Measurements from ENCODE around the gene FANCE. TPM values are rescaled to one million over a fixed set of nuclear protein-coding genes. Genes with fewer than 3 reads are reported as not detected.

FANCE gene
- total RNA-seq (2014; rRNA removed; shearing (Covaris generic)): 9.2 and 12.9 TPM in 2 replicates

DNA sequence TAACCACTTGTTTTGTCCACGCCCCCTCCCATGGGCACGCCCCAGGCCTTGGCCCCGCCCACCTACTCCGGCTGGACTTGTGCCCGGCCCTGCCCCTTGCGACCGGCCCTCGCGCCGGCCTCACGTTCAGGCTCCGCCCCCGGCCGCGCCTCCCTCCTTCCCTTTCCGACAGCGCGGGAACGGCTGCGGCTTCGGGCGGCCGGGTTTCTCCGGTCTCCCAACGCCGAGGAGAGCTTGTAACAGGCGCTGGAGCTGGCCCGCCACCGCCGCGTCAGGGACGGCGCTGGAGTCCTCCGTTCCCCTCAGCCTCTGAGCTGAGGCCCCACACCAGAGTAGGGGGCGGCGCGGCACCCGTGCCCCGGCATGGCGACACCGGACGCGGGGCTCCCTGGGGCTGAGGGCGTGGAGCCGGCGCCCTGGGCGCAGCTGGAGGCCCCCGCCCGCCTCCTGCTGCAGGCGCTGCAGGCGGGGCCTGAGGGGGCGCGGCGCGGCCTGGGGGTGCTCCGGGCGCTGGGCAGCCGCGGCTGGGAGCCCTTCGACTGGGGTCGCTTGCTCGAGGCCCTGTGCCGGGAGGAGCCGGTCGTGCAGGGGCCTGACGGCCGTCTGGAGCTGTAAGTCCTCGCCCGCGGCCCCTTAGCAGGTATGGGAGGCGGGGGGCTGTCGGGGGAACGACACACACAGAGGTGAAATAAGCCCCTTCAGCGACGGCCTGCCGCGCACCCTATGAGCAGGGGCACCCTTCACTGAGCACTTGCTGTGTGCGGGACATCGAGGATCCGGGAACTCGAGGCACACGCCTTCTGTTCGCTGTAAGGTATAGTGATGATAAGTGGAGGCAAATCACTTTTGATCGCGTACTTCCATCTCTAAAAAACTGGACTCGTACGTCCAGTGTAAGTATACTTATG lies at the start of gene FANCE:
TSS of gene FANCE (plus strand) at position 156 of the 908 bp plus-strand sequence. CDS start at position 364, 208 bp downstream.
- peak; percentile 91 for DNase-seq (ENCODE audit: low read depth)

DNA sequence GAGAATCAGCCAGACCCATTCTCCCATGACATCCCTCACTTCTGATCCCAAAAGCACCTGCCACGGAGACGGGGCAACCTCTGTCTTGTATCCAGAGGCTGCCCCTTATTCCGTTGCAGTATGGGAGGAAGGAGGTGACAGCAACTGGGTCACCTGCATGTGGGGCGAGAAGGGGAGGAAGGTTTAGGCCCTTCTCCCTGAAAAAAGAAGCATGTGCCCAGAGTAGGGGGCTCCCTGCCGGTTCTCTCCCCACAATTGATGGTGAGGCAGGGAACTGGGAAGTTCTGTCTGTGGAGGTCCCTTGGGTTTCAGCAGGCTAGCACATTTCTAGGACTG lies 49.3 kb upstream of the FANCE start:
- DNase-seq (ENCODE audit: low read depth): no peak

- no peak for DNase-seq (ENCODE audit: low read depth)
These were observed 48.3 kb upstream of the FANCE start for GRCh38 chr6:35403544-35404442.

GRCh38 chr6:35406711-35407485 lies 45.2 kb upstream of the FANCE start:
- no peak for DNase-seq (ENCODE audit: low read depth)

DNA sequence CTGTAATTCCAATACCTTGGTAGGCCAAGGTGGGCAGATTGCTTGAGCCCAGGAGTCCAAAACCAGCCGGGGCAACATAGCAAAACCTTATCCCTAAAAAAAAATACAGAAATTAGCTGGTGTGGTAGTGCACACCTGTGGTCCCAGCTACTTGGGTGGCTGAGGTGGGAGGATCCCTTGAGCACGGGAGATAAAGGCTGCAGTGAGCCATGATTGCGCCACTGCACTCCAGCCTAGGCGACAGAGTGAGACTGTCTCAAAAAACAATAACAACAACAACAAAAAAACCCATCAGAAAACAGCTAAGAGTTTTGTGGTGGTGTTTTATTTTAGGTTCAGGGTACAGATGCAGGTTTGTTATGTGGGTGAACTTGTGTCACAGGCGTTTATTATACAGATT lies 42.9 kb upstream of the FANCE start:
- no peak for DNase-seq (ENCODE audit: low read depth)

- no peak for DNase-seq (ENCODE audit: low read depth)
These were observed 42.0 kb upstream of the FANCE start for GRCh38 chr6:35410131-35410530.

DNA sequence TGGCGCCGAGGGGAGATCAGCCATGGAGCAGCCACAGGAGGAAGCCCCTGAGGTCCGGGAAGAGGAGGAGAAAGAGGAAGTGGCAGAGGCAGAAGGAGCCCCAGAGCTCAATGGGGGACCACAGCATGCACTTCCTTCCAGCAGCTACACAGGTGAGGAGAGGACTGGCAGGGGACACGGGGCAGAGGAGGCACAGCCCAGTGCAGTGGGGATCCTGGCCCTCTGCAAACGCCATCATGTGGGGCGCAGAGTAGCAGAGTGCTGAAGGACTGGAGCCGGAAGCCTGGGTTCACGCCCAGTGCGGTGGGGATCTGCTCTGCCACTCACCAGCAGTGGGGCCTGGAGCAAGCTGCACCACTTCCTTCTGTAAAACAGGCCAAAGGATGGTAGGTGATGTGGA lies 41.1 kb upstream of the FANCE start:
- no peak for DNase-seq (ENCODE audit: low read depth)

DNA sequence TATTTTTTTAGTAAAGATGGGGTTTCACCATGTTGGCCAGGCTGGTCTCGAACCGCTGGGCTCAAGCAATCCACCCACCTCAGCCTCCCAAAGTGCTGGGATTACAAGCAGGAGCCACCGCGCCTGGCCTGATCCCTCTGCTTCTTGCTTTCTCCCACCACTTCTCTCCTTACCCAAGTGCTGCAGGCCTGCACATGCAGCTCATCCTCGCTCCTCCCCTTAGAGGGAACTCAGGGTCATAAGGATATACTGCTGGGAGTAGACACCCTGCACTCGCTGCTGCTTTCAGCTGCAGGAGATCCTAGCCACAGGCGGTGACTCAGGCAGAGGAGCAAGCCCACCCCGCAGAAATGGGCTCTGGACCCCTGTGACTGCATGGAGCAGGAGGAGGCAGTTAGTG lies 40.0 kb upstream of the FANCE start:
- no peak for DNase-seq (ENCODE audit: low read depth)

DNA sequence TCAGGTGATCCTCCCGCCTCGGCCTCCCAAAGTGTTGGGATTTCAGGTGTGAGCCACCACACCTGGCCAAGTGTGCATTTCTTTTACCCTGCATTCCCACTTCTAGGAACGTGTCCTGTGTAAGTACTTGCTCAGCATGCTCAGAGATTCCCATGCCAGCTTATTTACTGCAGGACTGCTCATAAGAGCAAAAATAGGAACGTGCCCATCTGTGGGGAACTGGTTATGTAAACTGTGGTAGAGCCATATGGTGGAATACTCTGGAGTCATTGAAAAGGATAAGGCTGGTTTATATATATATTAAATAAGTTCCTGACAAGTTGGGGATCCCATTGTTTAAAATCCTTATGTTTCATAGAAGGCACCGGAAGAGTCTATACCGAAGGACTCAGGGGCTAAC lies 38.2 kb upstream of the FANCE start:
- no peak for DNase-seq (ENCODE audit: low read depth)

DNA sequence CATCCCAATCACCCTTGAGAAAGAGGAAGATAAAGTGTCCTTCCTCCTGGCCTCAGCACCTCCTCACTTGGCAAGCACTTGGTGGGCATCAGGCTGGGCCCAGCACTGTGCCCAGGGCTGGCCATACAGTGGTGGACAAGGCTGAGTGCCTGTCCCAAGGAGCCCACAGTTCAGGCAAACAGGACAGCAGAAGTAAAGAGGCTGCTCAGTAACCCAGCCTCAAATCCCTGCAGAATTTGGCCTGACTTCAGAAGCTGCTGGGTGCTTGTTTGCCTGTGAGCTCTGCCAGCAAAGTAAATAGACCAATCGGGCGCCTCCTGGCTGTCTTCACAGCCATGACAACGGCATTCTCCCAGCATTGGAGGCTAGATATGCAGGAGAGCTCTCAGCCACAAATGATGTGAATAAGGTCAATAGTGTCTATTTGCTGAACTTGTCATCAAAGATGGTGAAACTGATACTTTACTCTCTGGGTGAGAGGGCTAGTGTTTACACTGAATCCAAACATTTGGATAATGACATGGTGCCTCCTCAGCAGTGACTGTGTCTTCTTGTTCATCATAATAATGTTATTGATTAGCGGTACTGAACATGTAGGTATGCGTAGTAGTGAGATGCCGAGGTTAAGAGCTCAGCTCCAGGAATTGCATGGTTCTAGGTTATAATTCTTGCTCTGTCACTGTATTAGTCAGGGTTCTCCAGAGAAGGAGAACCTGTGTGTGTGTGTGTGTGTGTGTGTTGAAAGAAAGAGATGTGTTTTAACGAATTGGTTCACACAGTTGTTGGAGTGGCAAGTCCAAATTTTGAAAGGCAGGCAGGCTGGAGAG lies 36.9 kb upstream of the FANCE start:
- peak; percentile 72 for DNase-seq (ENCODE audit: low read depth)

DNA sequence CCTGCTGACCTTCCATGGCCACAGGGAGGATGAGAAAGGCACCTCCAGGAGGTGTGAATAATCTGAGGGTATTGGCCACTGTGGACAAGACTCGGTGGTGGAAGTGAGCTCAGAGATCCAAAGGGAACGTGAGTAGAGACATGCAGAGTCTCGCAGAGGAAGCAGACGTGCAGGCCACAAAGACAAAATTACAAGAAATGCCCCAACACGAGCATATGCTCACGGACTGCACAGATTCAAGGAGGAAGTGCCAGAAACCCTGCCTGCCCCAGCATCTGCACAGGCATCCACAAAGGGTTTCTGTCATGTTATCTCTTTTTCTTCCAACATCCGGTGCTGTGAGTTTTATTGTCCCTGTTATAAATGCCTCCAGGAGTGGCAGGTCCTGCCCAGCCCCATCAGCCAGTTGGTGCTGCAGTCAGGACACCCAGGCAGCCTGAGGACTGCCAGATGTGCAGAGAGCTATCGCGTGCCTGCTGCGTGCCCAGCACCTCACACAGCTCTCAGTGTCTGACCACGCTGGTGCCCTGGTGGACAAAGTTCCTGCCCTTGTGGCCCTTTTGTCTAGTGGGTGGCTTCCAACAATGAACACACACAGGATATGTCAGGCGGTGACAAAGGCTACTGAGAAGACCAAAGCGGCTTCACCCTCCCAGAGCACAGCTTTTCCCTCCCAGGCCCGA lies 34.0 kb upstream of the FANCE start:
- no peak for DNase-seq (ENCODE audit: low read depth)

GRCh38 chr6:35419417-35419816 lies 32.7 kb upstream of the FANCE start:
- DNase-seq (ENCODE audit: low read depth): no peak

- no peak for DNase-seq (ENCODE audit: low read depth)
These were observed 32.2 kb upstream of the FANCE start for GRCh38 chr6:35419961-35420360.

DNA sequence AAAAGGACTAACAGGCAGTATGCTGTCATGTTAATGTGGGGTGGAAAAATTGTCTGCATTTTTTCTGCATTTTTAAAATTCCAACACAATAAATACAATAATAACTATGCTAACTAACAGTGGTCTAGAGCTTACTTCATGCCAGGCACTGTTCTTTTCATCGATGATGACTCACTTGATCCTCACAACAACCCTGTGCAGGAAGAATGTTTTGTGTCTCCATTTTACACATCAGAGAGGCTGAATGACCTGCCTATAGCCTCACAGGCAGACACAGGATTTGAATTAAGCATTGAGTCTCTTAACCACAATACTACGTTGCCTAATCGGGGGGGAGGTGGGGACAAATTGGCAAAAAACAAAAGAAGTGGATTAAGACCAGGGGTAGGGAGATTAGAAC lies 26.9 kb upstream of the FANCE start:
- DNase-seq (ENCODE audit: low read depth): peak; percentile 94

- DNase-seq (ENCODE audit: low read depth): no peak
These were observed 26.1 kb upstream of the FANCE start for GRCh38 chr6:35426074-35426473.

DNA sequence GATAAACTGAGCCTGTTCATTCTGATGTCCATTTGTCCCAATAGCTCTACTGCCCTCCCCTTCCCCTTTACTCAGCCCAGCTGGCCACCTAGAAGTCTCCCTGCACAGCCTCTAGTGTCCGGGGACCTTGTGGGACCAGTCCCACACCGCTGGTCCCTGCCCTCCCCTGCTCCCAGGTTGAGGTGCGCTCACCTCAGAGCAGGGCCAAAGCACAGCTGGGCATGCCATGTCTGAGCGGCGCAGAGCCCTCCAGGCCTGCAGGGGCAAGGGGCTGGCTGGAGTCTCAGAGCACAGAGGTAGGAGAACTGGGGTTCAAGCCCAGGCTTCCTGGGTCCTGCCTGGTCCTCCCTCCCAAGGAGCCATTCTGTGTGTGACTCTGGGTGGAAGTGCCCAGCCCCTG lies 24.7 kb upstream of the FANCE start:
- no peak for DNase-seq (ENCODE audit: low read depth)

GRCh38 chr6:35427851-35428321 lies 24.3 kb upstream of the FANCE start:
- DNase-seq (ENCODE audit: low read depth): peak; percentile 81

- DNase-seq (ENCODE audit: low read depth): no peak
These were observed 23.6 kb upstream of the FANCE start for GRCh38 chr6:35428421-35429149.

- DNase-seq (ENCODE audit: low read depth): no peak
These were observed 22.7 kb upstream of the FANCE start for GRCh38 chr6:35429463-35429862.

DNA sequence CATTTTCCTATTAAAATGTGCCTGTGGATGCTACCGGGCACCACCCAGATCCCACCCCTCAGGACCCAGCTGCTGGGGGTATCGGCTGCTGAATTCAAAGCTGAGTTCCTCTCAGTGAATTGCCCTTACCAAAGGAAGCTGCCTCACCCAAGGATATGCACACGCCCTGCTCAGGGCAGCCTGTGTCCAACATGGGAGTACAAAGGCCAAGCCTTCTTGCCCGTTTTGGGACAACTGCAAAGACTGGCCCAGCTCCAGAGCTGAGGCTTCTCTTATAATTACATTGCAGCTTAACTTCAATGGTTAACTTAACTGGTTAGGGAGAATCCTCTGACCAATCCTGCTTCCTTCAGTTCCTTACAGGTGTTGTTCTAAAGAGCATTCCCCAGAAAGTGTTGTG lies 19.8 kb upstream of the FANCE start:
- DNase-seq (ENCODE audit: low read depth): no peak

All from M059J (cell line).